SIG-M5 (cell line): Measurements from ENCODE around the gene ENTPD5.
"Not testable (repeated sequence)": the region's sequence is repeated elsewhere in the genome, so short reads cannot be mapped to it uniquely, and the experiment has no call there.

Source experiments
- DNase-seq: peaks from one replicate; lab custom pipeline; 2025; lab: John Stamatoyannopoulos, UW

The ENTPD5 gene

GRCh38 chr14:74005664-74006063 is 13.4 kb downstream of the ENTPD5 start:
- DNase-seq = not testable (repeated sequence)

- DNase-seq = no peak
Observed at GRCh38 chr14:73998726-73999125, 20.4 kb downstream of the ENTPD5 start.

- DNase-seq = no peak
Observed at GRCh38 chr14:73997944-73998447, 21.1 kb downstream of the ENTPD5 start.

GRCh38 chr14:73997108-73997943 is 21.8 kb downstream of the ENTPD5 start:
- no peak for DNase-seq

GRCh38 chr14:73996731-73997107 is 22.4 kb downstream of the ENTPD5 start:
- DNase-seq = no peak

GRCh38 chr14:73995977-73996378 is 23.1 kb downstream of the ENTPD5 start:
- no peak for DNase-seq

GRCh38 chr14:73994926-73995325 is 24.2 kb downstream of the ENTPD5 start:
- not testable (repeated sequence) for DNase-seq

- DNase-seq = no peak
Observed at GRCh38 chr14:73991092-73991491, 28.0 kb downstream of the ENTPD5 start.

GRCh38 chr14:73988656-73989055 is 30.4 kb downstream of the ENTPD5 start:
- DNase-seq = not testable (repeated sequence)

- no peak for DNase-seq
Observed at GRCh38 chr14:73988065-73988464, 31.0 kb downstream of the ENTPD5 start.

- no peak for DNase-seq
Observed at GRCh38 chr14:73977896-73978295, 41.2 kb downstream of the ENTPD5 start.

GRCh38 chr14:73976125-73976524 is 43.0 kb downstream of the ENTPD5 start:
- no peak for DNase-seq

- DNase-seq = no peak
Observed at GRCh38 chr14:73973497-73973896, 45.6 kb downstream of the ENTPD5 start.

- no peak for DNase-seq
Observed at GRCh38 chr14:73968885-73969284, 50.2 kb downstream of the ENTPD5 start.

- DNase-seq = no peak
Observed at GRCh38 chr14:73965216-73965615, 53.9 kb downstream of the ENTPD5 start.

- no peak for DNase-seq
Observed at GRCh38 chr14:73961192-73961591, 57.9 kb downstream of the ENTPD5 start.

- no peak for DNase-seq
Observed at GRCh38 chr14:73958591-73958990, 60.5 kb downstream of the ENTPD5 start.

- no peak for DNase-seq
Observed at GRCh38 chr14:73955674-73956073, 63.4 kb downstream of the ENTPD5 start.

GRCh38 chr14:73953731-73954130 is 65.4 kb downstream of the ENTPD5 start:
- no peak for DNase-seq

- DNase-seq = peak; percentile 70
Observed at GRCh38 chr14:73949752-73950734, 69.0 kb downstream of the ENTPD5 start, which contains the start of the genes COQ6 and FAM161B. Gene COQ6, plus strand, starts transcription at chr14:73950302. Its CDS starts 31 bp downstream, at chr14:73950333. Gene FAM161B, minus strand, starts transcription at chr14:73950094. Its CDS starts 68 bp downstream, at chr14:73950026.

- DNase-seq = no peak
Observed at GRCh38 chr14:73945159-73945670, 73.9 kb downstream of the ENTPD5 start.
